ENCODE measurements around the gene PRKAG3.
A peak's percentile ranks its signal among the peaks of the same experiment; 100 is the strongest.

PRKAG3 gene

GRCh38 chr2:218813771-218814460 is 17.7 kb downstream of the PRKAG3 start:
- no peak for DNase-seq (ENCODE audit: low spot score)

- DNase-seq (ENCODE audit: low spot score) = no peak
Observed at GRCh38 chr2:218812861-218813260, 18.7 kb downstream of the PRKAG3 start.

GRCh38 chr2:218812096-218812815 is 19.3 kb downstream of the PRKAG3 start:
- no peak for DNase-seq (ENCODE audit: low spot score)

- DNase-seq (ENCODE audit: low spot score) = no peak
Observed at GRCh38 chr2:218811382-218811781, 20.2 kb downstream of the PRKAG3 start.

- DNase-seq (ENCODE audit: low spot score) = peak; percentile 58
Observed at GRCh38 chr2:218810256-218810655, 21.3 kb downstream of the PRKAG3 start.

GRCh38 chr2:218809515-218809914 is 22.1 kb downstream of the PRKAG3 start:
- DNase-seq (ENCODE audit: low spot score) = no peak

- no peak for DNase-seq (ENCODE audit: low spot score)
Observed at GRCh38 chr2:218807626-218808025, 24.0 kb downstream of the PRKAG3 start.

GRCh38 chr2:218806346-218806978 is 25.1 kb downstream of the PRKAG3 start:
- DNase-seq (ENCODE audit: low spot score) = peak; percentile 91

- DNase-seq (ENCODE audit: low spot score) = peak; percentile 91
Observed at GRCh38 chr2:218805627-218806026, 26.0 kb downstream of the PRKAG3 start.

- DNase-seq (ENCODE audit: low spot score) = no peak
Observed at GRCh38 chr2:218804817-218805216, 26.8 kb downstream of the PRKAG3 start.

- no peak for DNase-seq (ENCODE audit: low spot score)
Observed at GRCh38 chr2:218802386-218802994, 29.1 kb downstream of the PRKAG3 start.

GRCh38 chr2:218799990-218800389 is 31.6 kb downstream of the PRKAG3 start:
- no peak for DNase-seq (ENCODE audit: low spot score)

- DNase-seq (ENCODE audit: low spot score) = no peak
Observed at GRCh38 chr2:218798767-218799504, 32.7 kb downstream of the PRKAG3 start.

- DNase-seq (ENCODE audit: low spot score) = no peak
Observed at GRCh38 chr2:218796691-218797090, 34.9 kb downstream of the PRKAG3 start.

- DNase-seq (ENCODE audit: low spot score) = no peak
Observed at GRCh38 chr2:218792433-218792832, 39.2 kb downstream of the PRKAG3 start.

- no peak for DNase-seq (ENCODE audit: low spot score)
Observed at GRCh38 chr2:218788529-218789255, 42.9 kb downstream of the PRKAG3 start.

GRCh38 chr2:218786133-218786532 is 45.5 kb downstream of the PRKAG3 start:
- DNase-seq (ENCODE audit: low spot score) = no peak

- DNase-seq (ENCODE audit: low spot score) = no peak
Observed at GRCh38 chr2:218785103-218785502, 46.5 kb downstream of the PRKAG3 start.

GRCh38 chr2:218783688-218784087 is 47.9 kb downstream of the PRKAG3 start:
- no peak for DNase-seq (ENCODE audit: low spot score)

GRCh38 chr2:218782528-218782844 is 49.1 kb downstream of the PRKAG3 start:
- no peak for DNase-seq (ENCODE audit: low spot score)

- peak; percentile 58 for DNase-seq (ENCODE audit: low spot score)
Observed at GRCh38 chr2:218781691-218782527, 49.7 kb downstream of the PRKAG3 start, which contains the start of gene CYP27A1. Gene CYP27A1, plus strand, starts transcription at chr2:218782147. Its CDS starts 36 bp downstream, at chr2:218782183.

Measured in COLO829 (cell line).